Activated CD4-positive, CD25-positive, alpha-beta regulatory T cell (primary cell): ENCODE results near the gene PDZRN3.

Source experiments
- DNase-seq, 4 experiments: peaks; one replicate each; lab custom pipeline; 2025; lab: John Stamatoyannopoulos, UW

Gene PDZRN3

DNA sequence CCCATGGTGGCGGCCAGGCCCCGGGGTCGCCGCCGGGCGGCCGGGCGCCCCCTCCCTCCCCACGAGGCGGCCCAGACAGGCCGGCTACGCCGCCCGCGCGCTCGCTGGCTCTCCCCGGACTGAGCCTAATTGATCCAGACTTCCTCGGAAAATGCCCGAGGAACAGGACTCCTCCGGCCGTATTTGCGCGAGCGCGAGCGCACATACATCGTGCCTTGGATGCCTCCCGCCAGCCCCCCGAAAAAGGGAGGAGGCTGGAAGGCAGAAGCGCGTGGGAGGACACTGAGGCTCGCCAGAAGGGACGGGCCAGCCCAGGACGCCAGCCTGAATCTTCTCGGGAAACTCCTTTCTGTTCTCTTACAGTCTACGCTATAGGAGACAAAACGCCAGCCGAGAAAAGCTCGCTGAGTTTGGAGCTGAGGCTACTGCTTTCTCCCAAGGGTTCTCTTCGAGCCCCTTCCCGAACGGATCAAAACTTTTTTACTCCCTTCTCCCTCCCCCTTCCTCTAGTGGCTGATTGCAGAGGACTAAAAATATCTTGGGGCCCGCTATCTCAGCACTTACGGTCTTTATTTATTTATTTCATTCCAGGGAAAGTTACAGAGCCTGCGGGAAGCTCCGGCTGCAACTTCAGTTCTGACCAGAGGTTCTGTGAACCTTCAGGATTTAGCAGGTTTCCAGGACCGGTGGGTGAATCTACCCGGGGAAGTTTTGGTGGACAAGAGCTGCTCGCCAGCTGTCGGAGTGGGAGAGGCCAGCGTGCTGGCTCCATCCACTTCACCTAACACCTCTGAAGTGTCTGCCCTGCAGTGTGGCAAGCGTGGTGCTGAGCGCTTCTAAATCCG, at the start of gene PDZRN3:
PDZRN3 (minus strand) TSS at position 121 of the 845 bp plus-strand sequence.
- no peak for DNase-seq

DNA sequence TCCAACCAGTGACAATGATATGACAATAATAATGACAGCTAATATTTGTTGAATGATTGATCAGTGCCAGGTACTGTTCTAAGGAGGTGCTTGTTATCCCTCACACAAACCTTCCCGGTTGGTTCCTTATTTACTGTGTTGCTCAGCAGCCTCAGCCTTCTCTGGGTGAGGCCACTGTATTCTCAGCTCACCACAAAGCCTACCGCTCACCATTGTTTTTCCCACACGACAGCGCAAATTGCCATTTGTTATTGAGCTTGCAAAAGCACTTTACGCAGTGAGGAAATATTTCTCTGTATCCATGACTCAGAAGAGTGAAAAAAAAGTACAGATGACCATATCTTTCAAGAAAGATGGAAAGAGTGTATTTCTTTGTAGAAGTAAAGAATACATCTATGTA, 49.5 kb upstream of the PDZRN3 start:
- no peak for DNase-seq

GRCh38 chr3:73669260-73669659, 44.5 kb upstream of the PDZRN3 start:
- no peak for DNase-seq

GRCh38 chr3:73668391-73668790, 43.6 kb upstream of the PDZRN3 start:
- no peak for DNase-seq

- no peak for DNase-seq
These were observed 43.1 kb upstream of the PDZRN3 start for GRCh38 chr3:73667889-73668288.

- DNase-seq: no peak
These were observed 40.5 kb upstream of the PDZRN3 start for GRCh38 chr3:73665286-73665685.

GRCh38 chr3:73664389-73664788, 39.6 kb upstream of the PDZRN3 start:
- no peak for DNase-seq

GRCh38 chr3:73663495-73663894, 38.8 kb upstream of the PDZRN3 start:
- no peak for DNase-seq

GRCh38 chr3:73661265-73661664, 36.5 kb upstream of the PDZRN3 start:
- no peak for DNase-seq

GRCh38 chr3:73658227-73658626, 33.5 kb upstream of the PDZRN3 start:
- DNase-seq: no peak

GRCh38 chr3:73657186-73657585, 32.4 kb upstream of the PDZRN3 start:
- no peak for DNase-seq

GRCh38 chr3:73656241-73656890, 31.6 kb upstream of the PDZRN3 start:
- DNase-seq: no peak

- DNase-seq: no peak
These were observed 30.5 kb upstream of the PDZRN3 start for GRCh38 chr3:73655197-73655596.

DNA sequence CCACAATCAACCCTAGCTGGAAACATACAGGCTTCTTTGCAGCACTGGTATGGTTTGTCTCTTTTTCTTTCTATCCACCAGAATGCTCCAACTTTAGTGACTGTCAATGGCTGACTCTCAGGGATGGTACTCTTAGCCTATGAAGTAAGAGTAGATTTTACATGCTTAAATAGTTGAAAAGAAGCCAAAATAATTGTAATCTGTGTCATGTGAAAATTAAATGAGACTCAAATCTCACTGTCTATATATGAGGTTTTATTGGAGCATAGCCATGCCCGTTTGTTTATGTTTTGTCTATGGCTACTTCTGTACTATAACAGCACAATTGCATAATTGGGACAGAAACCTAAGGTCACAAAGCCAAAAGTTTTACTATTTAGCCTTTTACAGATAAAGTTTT, 29.1 kb upstream of the PDZRN3 start:
- DNase-seq: no peak

DNA sequence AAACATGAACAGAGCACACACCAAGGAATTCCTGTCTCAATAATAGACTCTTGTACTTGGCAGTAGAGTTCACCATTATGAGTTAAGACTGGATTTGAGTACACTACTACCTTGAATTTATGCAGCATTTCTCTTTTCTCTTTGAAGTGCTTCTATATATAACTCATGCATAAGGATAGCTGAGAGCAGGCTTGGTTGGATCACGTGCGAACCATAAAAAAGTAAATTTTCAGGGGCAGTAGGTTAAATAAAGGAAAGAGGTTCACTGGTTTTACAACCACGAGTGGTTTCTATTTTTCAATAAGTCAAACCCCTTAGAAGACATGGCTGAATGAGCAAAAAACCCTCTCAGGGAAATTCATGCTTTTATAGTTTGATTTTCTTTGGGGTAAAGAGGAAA, 28.6 kb upstream of the PDZRN3 start:
- DNase-seq: no peak

DNA sequence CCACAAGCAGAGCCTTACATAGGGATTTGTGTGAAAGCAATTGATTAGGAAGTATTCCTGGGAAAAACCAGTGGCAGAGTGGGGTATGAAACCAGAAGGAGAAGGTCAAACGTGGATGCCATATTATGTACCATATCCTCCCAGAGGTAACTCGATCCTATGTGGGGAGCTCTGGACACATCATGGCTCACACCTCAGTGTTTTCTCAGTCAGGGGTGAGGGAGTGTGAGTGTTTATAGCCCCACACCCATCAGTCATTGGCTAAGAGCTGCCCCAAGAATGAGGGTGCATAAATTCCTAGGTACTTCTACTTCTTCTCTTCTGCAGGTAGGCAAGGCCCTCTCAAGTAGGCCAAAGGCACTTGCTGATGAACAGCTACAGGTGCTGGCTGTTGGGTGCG, 28.2 kb upstream of the PDZRN3 start:
- no peak for DNase-seq

DNA sequence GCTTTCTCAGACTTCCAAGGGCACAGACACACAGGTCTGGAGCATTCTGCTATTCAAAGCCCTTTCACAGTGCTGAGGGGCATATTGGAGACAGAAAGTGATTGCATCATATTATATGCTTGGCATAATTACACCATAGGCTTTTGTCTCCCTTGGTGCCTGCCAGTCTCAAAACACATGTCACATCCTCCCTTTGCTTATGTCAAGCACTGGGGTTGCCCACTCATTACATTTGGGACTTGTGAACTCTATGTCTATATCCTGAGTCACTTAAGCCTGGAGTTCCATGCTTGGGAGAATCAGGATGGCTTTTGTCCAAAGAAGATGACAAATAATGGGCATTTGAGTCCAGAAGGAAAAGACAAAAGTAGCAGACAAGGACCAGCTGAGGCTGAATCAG, 12.3 kb upstream of the PDZRN3 start:
- DNase-seq: no peak

DNA sequence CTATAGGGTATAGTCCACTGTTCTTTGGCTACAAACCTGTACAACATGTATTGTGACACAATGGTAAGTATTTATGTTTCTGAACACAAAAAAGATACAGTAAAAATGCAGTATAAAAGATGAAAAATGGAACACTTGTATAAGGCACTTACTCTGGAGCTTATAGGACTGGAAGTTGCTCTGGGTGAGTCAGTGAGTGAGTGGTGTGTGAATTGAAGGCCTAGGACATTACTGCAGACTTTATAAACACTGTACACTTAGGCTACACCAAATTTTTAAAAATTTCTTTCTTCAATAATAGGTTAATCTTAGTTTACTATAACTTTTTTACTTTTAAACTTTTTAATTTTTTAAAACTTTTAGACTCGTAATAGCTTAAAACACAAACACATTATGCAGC, 10.5 kb upstream of the PDZRN3 start:
- DNase-seq: no peak

DNA sequence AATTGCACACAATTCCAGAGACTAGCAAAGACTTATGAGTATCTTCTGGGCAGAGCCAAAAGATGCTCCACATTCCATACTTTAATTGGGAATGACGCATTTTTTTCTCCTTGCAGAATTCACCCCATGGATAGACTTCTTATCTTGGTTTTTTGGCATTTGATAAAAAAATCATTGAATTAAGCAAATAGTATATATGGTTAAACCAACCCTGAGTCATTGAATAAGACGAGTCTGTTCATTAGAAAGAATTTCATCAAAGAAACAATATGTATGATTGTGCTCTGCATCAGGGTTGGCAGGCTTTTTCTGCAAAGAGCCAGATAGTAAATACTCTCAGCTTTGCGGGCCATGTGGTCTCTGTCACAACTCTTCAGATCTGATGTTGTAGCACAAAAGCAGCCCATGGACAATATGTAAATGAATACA, 9.2 kb upstream of the PDZRN3 start:
- DNase-seq: no peak

GRCh38 chr3:73633453-73633852, 8.7 kb upstream of the PDZRN3 start:
- DNase-seq: no peak

DNA sequence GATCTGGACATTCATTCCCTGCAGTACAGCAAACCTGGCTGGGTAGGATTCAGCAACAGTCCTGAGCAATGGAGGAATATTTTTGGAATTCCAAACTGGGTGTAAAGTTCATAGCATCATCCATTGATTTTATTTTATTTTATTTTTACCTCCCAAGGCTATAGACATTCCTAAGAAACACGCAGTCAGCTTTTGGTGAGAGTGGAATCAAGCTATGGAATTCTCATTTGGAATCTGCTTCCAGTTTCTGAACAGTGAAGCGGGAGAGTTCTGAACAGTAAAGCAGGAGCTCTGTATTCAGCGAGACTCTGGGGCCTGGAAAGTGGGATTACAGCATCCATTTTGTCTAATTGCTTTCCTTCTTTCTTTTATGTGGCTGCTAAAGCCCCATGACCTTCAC, 1.4 kb upstream of the PDZRN3 start:
- DNase-seq: no peak

- DNase-seq: no peak
These were observed 522 bp downstream of the PDZRN3 start for GRCh38 chr3:73624017-73624820.

- no peak for DNase-seq
These were observed 1.4 kb downstream of the PDZRN3 start for GRCh38 chr3:73623346-73623745.
